Omental fat pad (tissue), 4 donors: ENCODE measurements around the gene MUCL3. TPM values are rescaled to one million over a fixed set of nuclear protein-coding genes. Genes with fewer than 3 reads are reported as not detected.

Source experiments
- ATAC-seq: fragments of 150-250 bp; one replicate; pipeline ENCODE4 v1.9.1; 2016; ENCODE audit warnings: mild to moderate bottlenecking, moderate library complexity; ENCODE audit not compliant: low FRiP score
- DNase-seq: peaks from one replicate; pipeline ENCODE4 v3.0.0-alpha.2; 2019; ENCODE audit warnings: low spot score
- CTCF ChIP-seq, 3 donors: fragments of 450-650 bp; IDR thresholded peaks; one replicate each; pipeline ENCODE4 v1.5.1; 2016 to 2017; ENCODE audit warnings: antibody characterized with exemption in 3 of 3, mild to moderate bottlenecking in 3 of 3, moderate library complexity in 2 of 3
- total RNA-seq, 4 donors: library from RNA; depleted of rRNA; stranded (reverse); fragments of >200 nt; gene quantifications; one replicate each; pipeline ENCODE4 v1.1.0, GENCODE V29; 2016

The MUCL3 gene
- total RNA-seq, 4 donors from 2014 or later, result 0.19 TPM; not detected in 3

- TF ChIP-seq CTCF (IDR thresholded peaks at IDR 0.05), result no peak
- DNase-seq (no peak), ATAC-seq (peak; percentile 31)
Measured at GRCh38 chr6:30954631-30955366, 14.0 kb downstream of the MUCL3 start.

- DNase-seq (no peak), ATAC-seq (peak; percentile 78)
- no peak for TF ChIP-seq CTCF (IDR thresholded peaks at IDR 0.05)
Measured at GRCh38 chr6:30955367-30956042, 14.7 kb downstream of the MUCL3 start.

DNA sequence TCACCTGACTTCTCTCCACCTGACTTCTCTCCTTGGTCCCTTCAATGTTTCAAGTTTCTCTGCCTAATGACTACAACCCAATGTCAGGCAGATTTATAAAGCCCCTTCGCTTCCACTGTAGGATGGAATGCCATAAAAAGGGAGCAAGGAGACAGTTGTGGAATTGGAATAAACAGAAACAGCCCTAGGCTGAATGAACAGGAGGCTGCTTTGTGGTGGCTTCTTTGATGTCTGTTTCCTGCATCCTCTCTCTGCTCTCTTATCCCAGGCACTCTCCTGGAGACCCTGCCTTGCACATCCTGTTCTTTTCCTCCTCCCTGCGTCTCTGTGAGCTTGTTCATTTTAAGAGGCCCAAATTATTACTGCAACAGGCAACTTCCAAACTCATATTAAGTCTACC is 16.9 kb downstream of the MUCL3 start:
- no peak for ATAC-seq
- DNase-seq, result no peak
- TF ChIP-seq CTCF (IDR thresholded peaks at IDR 0.05), result no peak

DNA sequence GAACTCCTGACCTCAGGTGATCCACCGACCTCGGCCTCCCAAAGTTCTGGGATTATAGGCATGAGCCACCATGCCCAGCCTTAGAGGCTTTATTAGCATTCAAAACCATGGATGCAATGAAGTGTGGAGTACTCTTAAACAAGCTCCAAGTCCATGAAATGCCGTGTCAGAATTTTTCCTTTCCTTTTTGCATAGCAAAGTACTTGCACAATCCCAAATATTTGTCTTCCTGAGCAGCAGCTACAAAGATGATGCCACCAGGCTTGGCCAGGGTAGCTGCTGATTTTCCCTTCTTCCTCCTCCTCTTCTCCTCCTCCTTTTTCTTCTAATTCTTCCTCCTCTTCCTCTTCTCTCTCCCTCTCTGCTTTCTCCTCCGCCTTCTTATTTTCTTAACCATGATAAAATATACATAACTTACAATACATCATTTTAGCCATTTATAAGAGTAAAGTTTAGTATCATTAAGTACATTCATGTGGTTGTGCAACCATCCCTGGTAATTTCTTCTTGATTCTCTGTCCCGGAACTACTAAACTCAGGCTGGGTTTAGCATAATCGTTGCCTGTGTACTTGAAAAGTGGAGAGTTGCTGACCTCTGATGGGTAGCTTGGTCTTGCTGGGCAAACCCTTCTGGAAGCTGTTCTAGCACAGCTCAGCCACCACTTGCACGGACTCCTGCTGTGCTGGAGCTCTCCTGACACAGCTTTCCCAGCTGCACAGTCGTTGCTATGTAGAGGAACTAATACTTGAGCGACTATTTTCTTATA is 20.3 kb downstream of the MUCL3 start:
- no peak for TF ChIP-seq CTCF (IDR thresholded peaks at IDR 0.05)
- ATAC-seq (peak; percentile 48), DNase-seq (no peak)

- no peak for DNase-seq
- TF ChIP-seq CTCF (IDR thresholded peaks at IDR 0.05), result no peak
- ATAC-seq, result no peak
Measured at GRCh38 chr6:30962716-30963115, 21.9 kb downstream of the MUCL3 start.

DNA sequence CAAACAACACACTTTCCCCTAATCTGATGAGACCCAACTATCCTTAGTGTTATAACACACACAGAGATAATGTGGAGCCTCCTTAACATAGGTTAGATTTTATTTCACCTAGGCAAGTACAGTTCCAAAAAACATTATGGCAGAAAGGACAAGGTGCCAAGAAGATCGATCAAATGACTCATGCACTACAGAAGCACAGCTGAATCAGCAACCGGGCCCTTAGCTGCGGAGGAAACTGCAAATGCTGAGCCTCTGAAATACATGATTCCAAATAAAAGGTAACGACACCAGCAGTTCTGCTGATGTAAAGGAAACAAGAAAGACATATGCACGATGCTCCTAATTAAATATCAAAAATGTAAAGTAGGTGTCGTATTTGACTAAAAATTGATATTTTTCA is 22.9 kb downstream of the MUCL3 start:
- no peak for DNase-seq
- no peak for TF ChIP-seq CTCF (IDR thresholded peaks at IDR 0.05)
- ATAC-seq, result no peak
